HepG2 (cell line): ENCODE data around the gene ABAT. TPM values are rescaled to one million over a fixed set of nuclear protein-coding genes. Genes with fewer than 3 reads are reported as not detected.

Experiments
- ARNT ChIP-seq: fragments of 450-650 bp; IDR thresholded peaks from 2 replicates; pipeline ENCODE4 v1.6.1; 2017
- CBFB ChIP-seq: sonication (generic); formaldehyde crosslinking; IDR thresholded peaks from 2 replicates; pipeline ENCODE4 v1.4.0; 2020; ENCODE audit warnings: missing genetic modification reagents
- HBP1 ChIP-seq: IDR thresholded peaks from 2 replicates; pipeline ENCODE4 v1.6.1; 2016; ENCODE audit warnings: low read depth, control low read depth
- KLF15 ChIP-seq: sonication (generic); formaldehyde crosslinking; IDR thresholded peaks from 2 replicates; pipeline ENCODE4 v1.8.1; 2023; ENCODE audit warnings: borderline replicate concordance, mild to moderate bottlenecking, inconsistent platforms, missing genetic modification reagents, mixed read lengths
- MXD4 ChIP-seq: IDR thresholded peaks from 2 replicates; pipeline ENCODE4 v1.6.1; 2016; ENCODE audit warnings: mild to moderate bottlenecking, missing biosample characterization, missing genetic modification reagents
- NR2F1 ChIP-seq, 2 experiments: fragments of 450-650 bp in 1 of 2; formaldehyde crosslinking in 1 of 2; IDR thresholded peaks; 2 replicates each; pipeline versions ENCODE4 v1.5.0 to v1.6.1; 2016 to 2020; ENCODE audit warnings: mild to moderate bottlenecking in 1 of 2, missing compliant biosample characterization in 1 of 2, missing genetic modification reagents in 1 of 2, moderate library complexity in 1 of 2
- PAX8 ChIP-seq: sonication (generic); formaldehyde crosslinking; IDR thresholded peaks from 2 replicates; pipeline ENCODE4 v1.8.0; 2022; ENCODE audit warnings: mild to moderate bottlenecking, missing genetic modification reagents, borderline replicate concordance
- RFXAP ChIP-seq: sonication (generic); formaldehyde crosslinking; IDR thresholded peaks from 2 replicates; pipeline ENCODE4 v1.4.0; 2020; ENCODE audit warnings: missing genetic modification reagents, borderline replicate concordance
- SATB2 ChIP-seq: sonication (generic); formaldehyde crosslinking; IDR thresholded peaks from 2 replicates; pipeline ENCODE4 v1.5.0; 2020; ENCODE audit warnings: missing genetic modification reagents
- SMAD3 ChIP-seq: sonication (generic); formaldehyde crosslinking; IDR thresholded peaks from 2 replicates; pipeline ENCODE4 v1.4.0; 2020; ENCODE audit warnings: missing genetic modification reagents
- SP5 ChIP-seq: IDR thresholded peaks from 2 replicates; pipeline ENCODE4 v1.6.1; 2016; ENCODE audit warnings: low read depth, borderline replicate concordance
- ZBTB26 ChIP-seq: IDR thresholded peaks from 2 replicates; pipeline ENCODE4 v1.6.1; 2016; ENCODE audit warnings: missing compliant biosample characterization, missing genetic modification reagents, borderline replicate concordance
- ZBTB33 ChIP-seq: sonication (generic); formaldehyde crosslinking; IDR thresholded peaks from 2 replicates; pipeline ENCODE4 v1.4.0; 2020; ENCODE audit warnings: missing genetic modification reagents
- ZMYM3 ChIP-seq: sonication (generic); formaldehyde crosslinking; IDR thresholded peaks from 2 replicates; pipeline ENCODE4 v1.5.1; 2020; ENCODE audit warnings: mild to moderate bottlenecking, missing genetic modification reagents
- ZNF251 ChIP-seq: sonication (generic); formaldehyde crosslinking; IDR thresholded peaks from 2 replicates; pipeline ENCODE4 v1.9.0; 2021; ENCODE audit warnings: mild to moderate bottlenecking, missing genetic modification reagents
- ZNF335 ChIP-seq: sonication (generic); formaldehyde crosslinking; IDR thresholded peaks from 2 replicates; pipeline ENCODE4 v1.4.0; 2020; ENCODE audit warnings: missing genetic modification reagents
- ZNF557 ChIP-seq: sonication (generic); formaldehyde crosslinking; IDR thresholded peaks from 2 replicates; pipeline ENCODE4 v1.4.0; 2020; ENCODE audit warnings: missing genetic modification reagents
- ZNF564 ChIP-seq: sonication (generic); formaldehyde crosslinking; IDR thresholded peaks from 2 replicates; pipeline ENCODE4 v1.8.1; 2023; ENCODE audit warnings: mild to moderate bottlenecking, missing genetic modification reagents
- ZNF597 ChIP-seq: sonication (generic); formaldehyde crosslinking; IDR thresholded peaks from 2 replicates; pipeline ENCODE4 v1.5.0; 2020; ENCODE audit warnings: missing genetic modification reagents
- ZNF850 ChIP-seq: sonication (generic); formaldehyde crosslinking; conservative IDR thresholded peaks from 2 replicates; pipeline ENCODE4 v1.9.0; 2021; ENCODE audit warnings: mild to moderate bottlenecking, missing genetic modification reagents
- ZSCAN30 ChIP-seq: sonication (generic); formaldehyde crosslinking; IDR thresholded peaks from 2 replicates; pipeline ENCODE4 v1.5.0; 2020; ENCODE audit warnings: mild to moderate bottlenecking, missing genetic modification reagents
- ZUFSP ChIP-seq: sonication (generic); formaldehyde crosslinking; IDR thresholded peaks from 2 replicates; pipeline ENCODE4 v1.9.0; 2021; ENCODE audit warnings: missing genetic modification reagents, mild to moderate bottlenecking, borderline replicate concordance
- polyA plus RNA-seq, 8 experiments: library from polyadenylated mRNA; depleted of rRNA in 3 of 8; stranded (reverse) in 7 of 8; unstranded in 1 of 8; fragments of >200 nt; fragmentation: Illumina TruSeq in 4 of 8; extraction: Trizol in 4 of 8; gene quantifications; 2 replicates each; pipeline versions ENCODE4 v1.2.1 to v1.2.3, GENCODE V29; 2011 to 2016; ENCODE audit warnings: low read depth in 4 of 8, missing spikeins in 1 of 8, mixed read lengths in 1 of 8; ENCODE audit not compliant: insufficient read depth in 1 of 8
- total RNA-seq, 5 experiments: library from RNA; depleted of rRNA; stranded (reverse); fragments of >200 nt; fragmentation: Illumina TruSeq; extraction: Trizol; gene quantifications; 2 replicates each; pipeline ENCODE4 v1.2.3, GENCODE V29; 2016; ENCODE audit warnings: low read depth in 1 of 5

Gene ABAT
- total and polyA plus RNA-seq, 2 of the 13 experiments (the other 11 are each of a cell fraction or from before 2014, with no cell fraction given) = 47.6 to 97.3 TPM

- peak; percentile 59; the same call in 1 of the 2 replicates for TF ChIP-seq HBP1
- TF ChIP-seq SATB2 (CRISPR knock-in tag) = no peak; the same call in 1 of the 2 replicates
- TF ChIP-seq SMAD3 (CRISPR knock-in tag) = peak; percentile 67; the same call in 1 of the 2 replicates
- TF ChIP-seq CBFB (CRISPR knock-in tag) = 0 out of 2 replicates have a peak, but pooled peaks have one; percentile 29
- TF ChIP-seq ARNT = no peak
- TF ChIP-seq MXD4 (CRISPR knock-in tag) = peak; percentile 57; the same call in 1 of the 2 replicates
- TF ChIP-seq KLF15 (CRISPR knock-in tag) = no peak
- peak in 1 of 2 experiments; percentile 9; a peak in 1 of 4 replicates for TF ChIP-seq NR2F1 (CRISPR knock-in tag; IDR thresholded peaks at IDR 0.05)
- TF ChIP-seq ZBTB33 (CRISPR knock-in tag) = peak; percentile 19; the same call in 1 of the 2 replicates
- TF ChIP-seq RFXAP (CRISPR knock-in tag) = 0 out of 2 replicates have a peak, but pooled peaks have one; percentile 59
- peak; percentile 81; the same call in 1 of the 2 replicates for TF ChIP-seq ZNF335 (CRISPR knock-in tag)
- no peak for TF ChIP-seq PAX8 (CRISPR knock-in tag)
- TF ChIP-seq ZNF564 (CRISPR knock-in tag) = 0 out of 2 replicates have a peak, but pooled peaks have one; percentile 57
- no peak for TF ChIP-seq ZNF597
- TF ChIP-seq ZNF850 (CRISPR knock-in tag) = no peak
- 0 out of 2 replicates have a peak, but pooled peaks have one; percentile 63 for TF ChIP-seq ZNF557 (CRISPR knock-in tag)
- TF ChIP-seq ZMYM3 (CRISPR knock-in tag) = peak; percentile 47; the same call in 1 of the 2 replicates
- no peak for TF ChIP-seq ZSCAN30 (CRISPR knock-in tag)
- peak; percentile 52; the same call in 1 of the 2 replicates for TF ChIP-seq SP5 (CRISPR knock-in tag)
- no peak for TF ChIP-seq ZUFSP
- TF ChIP-seq ZNF251 (CRISPR knock-in tag) = no peak
- no peak for TF ChIP-seq ZBTB26 (CRISPR knock-in tag)
These were observed 3.9 kb downstream of the ABAT start (continued) for GRCh38 chr16:8678068-8678927.
